ENCODE results near the gene ZNF618. TPM values are rescaled to one million over a fixed set of nuclear protein-coding genes. Genes with fewer than 3 reads are reported as not detected.

ZNF618 gene
- total RNA-seq, 2 experiments from 2014 or later: not detected

GRCh38 chr9:114078021-114078780 is 202.1 kb downstream of the ZNF618 start, which contains the start of gene AMBP:
Gene AMBP, minus strand, starts transcription at chr9:114078300. Its CDS starts 91 bp downstream, at chr9:114078209.
- no peak for DNase-seq (ENCODE audit: low spot score)
- ChIA-PET CTCF (ENCODE audit: unreplicated experiment) (no interaction called here), POLR2A (interaction anchor here (0.6 kb wide), 1 partner anchor 1627 kb away, joined by 3 read pairs; no protein-coding TSS in a partner anchor)
- H3K36me3 ChIP-seq (ENCODE audit: insufficient read depth, low read length): no peaks in the 10 kb centered on the region
- H4K20me1 ChIP-seq (ENCODE audit: insufficient read depth, low read length): no peaks in the 10 kb centered on the region
- H3K4me1 ChIP-seq (ENCODE audit: insufficient read depth, low read length, poor library complexity, severe bottlenecking): no peaks in the 10 kb centered on the region
- TF ChIP-seq EZH2phosphoT487 (IDR thresholded peaks at IDR 0.05; ENCODE audit: borderline replicate concordance, low read depth, low read length) (no peak), CTCF (conservative IDR thresholded peaks at IDR 0.05; ENCODE audit: low read length) (no peak)
- no peaks in the 10 kb centered on the region for H3K79me2 ChIP-seq (ENCODE audit: insufficient read depth, low read depth, low read length)
- H2AFZ ChIP-seq (ENCODE audit: low read length): no peak within 1 kb of the TSS
- BruUV-seq (replicated peaks): no TSS peak
- H3K4me3 ChIP-seq (ENCODE audit: low read depth, low read length, poor library complexity, severe bottlenecking): no peak within 1 kb of the TSS
- H3K9me2 ChIP-seq (ENCODE audit: insufficient read depth, low read length): no peaks in the 10 kb centered on the region
- no peak within 1 kb of the TSS for H3K27ac ChIP-seq (ENCODE audit: low read depth, low read length, poor library complexity, severe bottlenecking)
- H3K4me2 ChIP-seq (ENCODE audit: low read length): no peak within 1 kb of the TSS
- intact Hi-C loops (cut with micrococcal nuclease; ENCODE audit: unreplicated experiment): no loop called here
- no peaks in the 10 kb centered on the region for H3K9me3 ChIP-seq (ENCODE audit: low read length)

- no peak overlapping the region for H2AFZ ChIP-seq (ENCODE audit: low read length)
- H3K4me2 ChIP-seq (ENCODE audit: low read length): no peak overlapping the region
- intact Hi-C loops (cut with micrococcal nuclease; ENCODE audit: unreplicated experiment): no loop called here
- no peak overlapping the region for H3K4me3 ChIP-seq (ENCODE audit: low read depth, low read length, poor library complexity, severe bottlenecking)
- no peaks in the 10 kb centered on the region for H3K79me2 ChIP-seq (ENCODE audit: insufficient read depth, low read depth, low read length)
- no peaks in the 10 kb centered on the region for H3K36me3 ChIP-seq (ENCODE audit: insufficient read depth, low read length)
- no peaks in the 10 kb centered on the region for H4K20me1 ChIP-seq (ENCODE audit: insufficient read depth, low read length)
- DNase-seq (ENCODE audit: low spot score): no peak
- ChIA-PET POLR2A (interaction anchor here (0.6 kb wide), 1 partner anchor 1627 kb away, joined by 3 read pairs; no protein-coding TSS in a partner anchor), CTCF (ENCODE audit: unreplicated experiment) (no interaction called here)
- no peaks in the 10 kb centered on the region for H3K9me3 ChIP-seq (ENCODE audit: low read length)
- no peak for TF ChIP-seq EZH2phosphoT487 (IDR thresholded peaks at IDR 0.05; ENCODE audit: borderline replicate concordance, low read depth, low read length)
- TF ChIP-seq CTCF (conservative IDR thresholded peaks at IDR 0.05; ENCODE audit: low read length): no peak
- no peaks in the 10 kb centered on the region for H3K9me2 ChIP-seq (ENCODE audit: insufficient read depth, low read length)
- no TSS peak for BruUV-seq (replicated peaks)
- H3K4me1 ChIP-seq (ENCODE audit: insufficient read depth, low read length, poor library complexity, severe bottlenecking): no peaks in the 10 kb centered on the region
- H3K27ac ChIP-seq (ENCODE audit: low read depth, low read length, poor library complexity, severe bottlenecking): no peak overlapping the region
Measured at GRCh38 chr9:114078781-114079156, 202.7 kb downstream of the ZNF618 start.

- DNase-seq (ENCODE audit: low spot score): no peak
- no peak overlapping the region for H3K4me3 ChIP-seq (ENCODE audit: low read depth, low read length, poor library complexity, severe bottlenecking)
- no peak for TF ChIP-seq EZH2phosphoT487 (IDR thresholded peaks at IDR 0.05; ENCODE audit: borderline replicate concordance, low read depth, low read length)
- no peak overlapping the region for H2AFZ ChIP-seq (ENCODE audit: low read length)
- H4K20me1 ChIP-seq (ENCODE audit: insufficient read depth, low read length): no peaks in the 10 kb centered on the region
- H3K79me2 ChIP-seq (ENCODE audit: insufficient read depth, low read depth, low read length): no peaks in the 10 kb centered on the region
- no peaks in the 10 kb centered on the region for H3K36me3 ChIP-seq (ENCODE audit: insufficient read depth, low read length)
- POLR2A ChIA-PET: no interaction called here
- no TSS peak for BruUV-seq (replicated peaks)
- no peaks in the 10 kb centered on the region for H3K9me3 ChIP-seq (ENCODE audit: low read length)
- CTCF ChIA-PET (ENCODE audit: unreplicated experiment): no interaction called here
- H3K9me2 ChIP-seq (ENCODE audit: insufficient read depth, low read length): no peaks in the 10 kb centered on the region
- no peaks in the 10 kb centered on the region for H3K4me1 ChIP-seq (ENCODE audit: insufficient read depth, low read length, poor library complexity, severe bottlenecking)
- intact Hi-C loops (cut with micrococcal nuclease; ENCODE audit: unreplicated experiment): no loop called here
- no peak overlapping the region for H3K4me2 ChIP-seq (ENCODE audit: low read length)
- no peak overlapping the region for H3K27ac ChIP-seq (ENCODE audit: low read depth, low read length, poor library complexity, severe bottlenecking)
Measured at GRCh38 chr9:114080195-114080772, 204.2 kb downstream of the ZNF618 start.
